HepG2 (cell line): Measurements from ENCODE around the gene SRC. TPM values are rescaled to one million over a fixed set of nuclear protein-coding genes. Genes with fewer than 3 reads are reported as not detected.

Experiments used
- CHCHD3 ChIP-seq: sonication (generic); formaldehyde crosslinking; IDR thresholded peaks from 2 replicates; pipeline ENCODE4 v1.8.0; 2022; ENCODE audit warnings: mild to moderate bottlenecking, missing genetic modification reagents, moderate library complexity
- GATAD1 ChIP-seq: IDR thresholded peaks from 2 replicates; pipeline ENCODE4 v1.6.1; 2016; ENCODE audit warnings: missing genetic modification reagents, missing compliant biosample characterization
- LBX2 ChIP-seq: sonication (generic); formaldehyde crosslinking; IDR thresholded peaks from 2 replicates; pipeline ENCODE4 v1.5.0; 2020; ENCODE audit warnings: missing genetic modification reagents, mild to moderate bottlenecking, borderline replicate concordance
- MEIS2 ChIP-seq: sonication (generic); formaldehyde crosslinking; IDR thresholded peaks from 2 replicates; pipeline ENCODE4 v1.9.0; 2021; ENCODE audit warnings: mild to moderate bottlenecking, missing genetic modification reagents
- MTA3 ChIP-seq: sonication (generic); formaldehyde crosslinking; IDR thresholded peaks from 2 replicates; pipeline ENCODE4 v1.4.0; 2020; ENCODE audit warnings: missing genetic modification reagents
- MYPOP ChIP-seq: sonication (generic); formaldehyde crosslinking; IDR thresholded peaks from 2 replicates; pipeline ENCODE4 v1.8.1; 2023; ENCODE audit warnings: mild to moderate bottlenecking, moderate library complexity, missing genetic modification reagents
- NR0B2 ChIP-seq: sonication (generic); formaldehyde crosslinking; IDR thresholded peaks from 2 replicates; pipeline ENCODE4 v1.4.0; 2020; ENCODE audit warnings: mild to moderate bottlenecking, missing genetic modification reagents
- POLR2G ChIP-seq: fragments of 200-400 bp; formaldehyde crosslinking; IDR thresholded peaks from 2 replicates; pipeline ENCODE4 v1.6.1; 2018; ENCODE audit warnings: mild to moderate bottlenecking, low read depth, low read length, moderate library complexity
- SIX4 ChIP-seq: sonication (generic); formaldehyde crosslinking; IDR thresholded peaks from 2 replicates; pipeline ENCODE4 v1.4.0; 2020; ENCODE audit warnings: missing genetic modification reagents
- SMYD3 ChIP-seq: sonication (generic); formaldehyde crosslinking; IDR thresholded peaks from 2 replicates; pipeline ENCODE4 v1.8.1; 2023; ENCODE audit warnings: mild to moderate bottlenecking, missing genetic modification reagents
- SP5 ChIP-seq: IDR thresholded peaks from 2 replicates; pipeline ENCODE4 v1.6.1; 2016; ENCODE audit warnings: low read depth, borderline replicate concordance
- ZBTB3 ChIP-seq: sonication (generic); formaldehyde crosslinking; IDR thresholded peaks from 2 replicates; pipeline ENCODE4 v1.4.0; 2020; ENCODE audit warnings: low read depth, mild to moderate bottlenecking, moderate library complexity, missing genetic modification reagents, borderline replicate concordance
- ZEB1 ChIP-seq: IDR thresholded peaks from 2 replicates; pipeline ENCODE4 v1.6.1; 2012; ENCODE audit warnings: mild to moderate bottlenecking, low read depth, inconsistent platforms; ENCODE audit not compliant: insufficient replicate concordance
- ZFY ChIP-seq: sonication (generic); formaldehyde crosslinking; IDR thresholded peaks from 2 replicates; pipeline ENCODE4 v1.4.0; 2020; ENCODE audit warnings: missing genetic modification reagents
- ZKSCAN1 ChIP-seq: fragments of 150-350 bp; IDR thresholded peaks from 2 replicates; pipeline ENCODE4 v1.6.1; 2014; ENCODE audit warnings: low read length
- ZNF232 ChIP-seq: sonication (generic); formaldehyde crosslinking; IDR thresholded peaks from 2 replicates; pipeline ENCODE4 v1.4.0; 2020; ENCODE audit warnings: missing genetic modification reagents, borderline replicate concordance
- ZNF235 ChIP-seq: sonication (generic); formaldehyde crosslinking; IDR thresholded peaks from 2 replicates; pipeline ENCODE4 v1.8.1; 2023; ENCODE audit warnings: mild to moderate bottlenecking, missing genetic modification reagents, borderline replicate concordance
- ZNF567 ChIP-seq: sonication (generic); formaldehyde crosslinking; IDR thresholded peaks from 2 replicates; pipeline ENCODE4 v1.8.1; 2023; ENCODE audit warnings: mild to moderate bottlenecking, missing genetic modification reagents, borderline replicate concordance
- ZNF598 ChIP-seq: sonication (generic); formaldehyde crosslinking; IDR thresholded peaks from 2 replicates; pipeline ENCODE4 v1.5.1; 2020; ENCODE audit warnings: mild to moderate bottlenecking, missing genetic modification reagents, borderline replicate concordance
- ZNF772 ChIP-seq: sonication (generic); formaldehyde crosslinking; IDR thresholded peaks from 2 replicates; pipeline ENCODE4 v1.5.0; 2020; ENCODE audit warnings: mild to moderate bottlenecking, missing genetic modification reagents
- polyA plus RNA-seq, 8 experiments: library from polyadenylated mRNA; depleted of rRNA in 3 of 8; stranded (reverse) in 7 of 8; unstranded in 1 of 8; fragments of >200 nt; fragmentation: Illumina TruSeq in 4 of 8; extraction: Trizol in 4 of 8; gene quantifications; 2 replicates each; pipeline versions ENCODE4 v1.2.1 to v1.2.3, GENCODE V29; 2011 to 2016; ENCODE audit warnings: low read depth in 4 of 8, missing spikeins in 1 of 8, mixed read lengths in 1 of 8; ENCODE audit not compliant: insufficient read depth in 1 of 8
- total RNA-seq, 5 experiments: library from RNA; depleted of rRNA; stranded (reverse); fragments of >200 nt; fragmentation: Illumina TruSeq; extraction: Trizol; gene quantifications; 2 replicates each; pipeline ENCODE4 v1.2.3, GENCODE V29; 2016; ENCODE audit warnings: low read depth in 1 of 5
- TF ChIP-seq, protein P1 (sequence below): sonication (generic); formaldehyde crosslinking; conservative IDR thresholded peaks from 2 replicates; pipeline ENCODE4 v1.4.0; 2020; ENCODE audit warnings: missing genetic modification reagents
- TF ChIP-seq, protein P2 (sequence below): sonication (generic); formaldehyde crosslinking; IDR thresholded peaks from 2 replicates; pipeline ENCODE4 v1.9.0; 2021; ENCODE audit warnings: missing genetic modification reagents, borderline replicate concordance

Gene SRC
- total and polyA plus RNA-seq, 2 of the 13 experiments (the other 11 are each of a cell fraction or from before 2014, with no cell fraction given): 54.7 to 192 TPM

DNA sequence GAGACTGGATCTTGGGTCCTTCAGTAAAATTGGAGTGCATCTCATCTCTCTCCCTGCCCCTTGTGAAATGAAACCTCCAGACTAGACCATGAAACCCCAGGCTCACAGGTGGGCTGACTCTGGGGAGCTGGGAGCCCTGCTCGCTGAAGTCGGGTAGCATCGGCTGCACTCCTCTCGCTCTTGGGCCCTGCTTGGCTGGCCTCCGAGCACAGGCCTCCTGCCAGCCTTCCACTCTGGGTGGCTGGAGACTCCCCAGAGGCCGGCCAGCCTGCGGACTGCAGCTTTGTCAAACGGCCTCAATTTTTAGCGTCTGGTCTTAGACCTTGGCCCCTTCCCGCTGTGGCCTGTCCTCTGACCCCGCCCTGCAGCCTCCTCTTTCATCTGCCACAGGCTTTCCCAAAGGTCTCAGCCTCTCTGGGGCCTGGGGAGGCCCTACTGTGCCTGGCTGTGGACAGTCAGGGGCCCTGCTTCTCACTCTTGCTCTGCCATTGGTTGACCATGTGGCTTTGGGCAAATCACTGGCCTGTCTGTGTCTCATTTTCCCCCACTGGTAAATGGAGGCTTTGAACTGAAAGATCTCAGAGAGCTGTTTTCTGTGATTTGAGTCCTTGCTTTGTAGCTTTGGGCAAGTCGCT, 45.1 kb downstream of the SRC start (continued):
- TF ChIP-seq, protein P1, sequence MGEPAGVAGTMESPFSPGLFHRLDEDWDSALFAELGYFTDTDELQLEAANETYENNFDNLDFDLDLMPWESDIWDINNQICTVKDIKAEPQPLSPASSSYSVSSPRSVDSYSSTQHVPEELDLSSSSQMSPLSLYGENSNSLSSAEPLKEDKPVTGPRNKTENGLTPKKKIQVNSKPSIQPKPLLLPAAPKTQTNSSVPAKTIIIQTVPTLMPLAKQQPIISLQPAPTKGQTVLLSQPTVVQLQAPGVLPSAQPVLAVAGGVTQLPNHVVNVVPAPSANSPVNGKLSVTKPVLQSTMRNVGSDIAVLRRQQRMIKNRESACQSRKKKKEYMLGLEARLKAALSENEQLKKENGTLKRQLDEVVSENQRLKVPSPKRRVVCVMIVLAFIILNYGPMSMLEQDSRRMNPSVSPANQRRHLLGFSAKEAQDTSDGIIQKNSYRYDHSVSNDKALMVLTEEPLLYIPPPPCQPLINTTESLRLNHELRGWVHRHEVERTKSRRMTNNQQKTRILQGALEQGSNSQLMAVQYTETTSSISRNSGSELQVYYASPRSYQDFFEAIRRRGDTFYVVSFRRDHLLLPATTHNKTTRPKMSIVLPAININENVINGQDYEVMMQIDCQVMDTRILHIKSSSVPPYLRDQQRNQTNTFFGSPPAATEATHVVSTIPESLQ: 0 out of 2 replicates have a peak, but pooled peaks have one; percentile 32
- TF ChIP-seq GATAD1: peak; percentile 62; the same call in 1 of the 2 replicates
- peak; percentile 82 for TF ChIP-seq SIX4
- peak; percentile 56; the same call in 1 of the 2 replicates for TF ChIP-seq MYPOP (CRISPR knock-in tag)
- TF ChIP-seq SP5 (CRISPR knock-in tag): peak; percentile 90
- TF ChIP-seq NR0B2: no peak
- peak; percentile 79; the same call in 1 of the 2 replicates for TF ChIP-seq LBX2 (CRISPR knock-in tag)
- peak; percentile 97 for TF ChIP-seq ZNF772 (CRISPR knock-in tag)
- peak; percentile 38; the same call in 1 of the 2 replicates for TF ChIP-seq ZKSCAN1
- peak; percentile 10 for TF ChIP-seq ZEB1
- 0 out of 2 replicates have a peak, but pooled peaks have one; percentile 82 for TF ChIP-seq ZBTB3 (CRISPR knock-in tag)
- peak; percentile 94 for TF ChIP-seq ZFY (CRISPR knock-in tag)
- peak; percentile 46; the same call in 1 of the 2 replicates for TF ChIP-seq POLR2G
- TF ChIP-seq MTA3 (CRISPR knock-in tag): no peak
- TF ChIP-seq, protein P2, sequence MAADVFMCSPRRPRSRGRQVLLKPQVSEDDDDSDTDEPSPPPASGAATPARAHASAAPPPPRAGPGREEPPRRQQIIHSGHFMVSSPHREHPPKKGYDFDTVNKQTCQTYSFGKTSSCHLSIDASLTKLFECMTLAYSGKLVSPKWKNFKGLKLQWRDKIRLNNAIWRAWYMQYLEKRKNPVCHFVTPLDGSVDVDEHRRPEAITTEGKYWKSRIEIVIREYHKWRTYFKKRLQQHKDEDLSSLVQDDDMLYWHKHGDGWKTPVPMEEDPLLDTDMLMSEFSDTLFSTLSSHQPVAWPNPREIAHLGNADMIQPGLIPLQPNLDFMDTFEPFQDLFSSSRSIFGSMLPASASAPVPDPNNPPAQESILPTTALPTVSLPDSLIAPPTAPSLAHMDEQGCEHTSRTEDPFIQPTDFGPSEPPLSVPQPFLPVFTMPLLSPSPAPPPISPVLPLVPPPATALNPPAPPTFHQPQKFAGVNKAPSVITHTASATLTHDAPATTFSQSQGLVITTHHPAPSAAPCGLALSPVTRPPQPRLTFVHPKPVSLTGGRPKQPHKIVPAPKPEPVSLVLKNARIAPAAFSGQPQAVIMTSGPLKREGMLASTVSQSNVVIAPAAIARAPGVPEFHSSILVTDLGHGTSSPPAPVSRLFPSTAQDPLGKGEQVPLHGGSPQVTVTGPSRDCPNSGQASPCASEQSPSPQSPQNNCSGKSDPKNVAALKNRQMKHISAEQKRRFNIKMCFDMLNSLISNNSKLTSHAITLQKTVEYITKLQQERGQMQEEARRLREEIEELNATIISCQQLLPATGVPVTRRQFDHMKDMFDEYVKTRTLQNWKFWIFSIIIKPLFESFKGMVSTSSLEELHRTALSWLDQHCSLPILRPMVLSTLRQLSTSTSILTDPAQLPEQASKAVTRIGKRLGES (CRISPR knock-in tag): no peak
- TF ChIP-seq ZNF232 (CRISPR knock-in tag): no peak
- peak; percentile 76; the same call in 1 of the 2 replicates for TF ChIP-seq MEIS2 (CRISPR knock-in tag)
- TF ChIP-seq ZNF598 (CRISPR knock-in tag): peak; percentile 96; the same call in 1 of the 2 replicates
- no peak for TF ChIP-seq SMYD3 (CRISPR knock-in tag)
- 0 out of 2 replicates have a peak, but pooled peaks have one; percentile 70 for TF ChIP-seq ZNF567 (CRISPR knock-in tag)
- no peak for TF ChIP-seq ZNF235 (CRISPR knock-in tag)
- TF ChIP-seq CHCHD3 (CRISPR knock-in tag): no peak
